PFSK-1 (cell line): ENCODE results near the gene ARFGEF2.

Experiments used
- FOXP2 ChIP-seq: optimal IDR thresholded peaks from 2 replicates; pipeline ENCODE3; 2011; ENCODE audit warnings: borderline replicate concordance, control low read depth, inconsistent platforms; ENCODE audit not compliant: insufficient read depth; ENCODE audit errors: extremely low read length, extremely low read depth
- POLR2AphosphoS5 ChIP-seq: IDR thresholded peaks from 2 replicates; pipeline ENCODE4 v1.6.1; 2012; ENCODE audit warnings: low read depth, mild to moderate bottlenecking, control low read depth, low read length, moderate library complexity
- REST ChIP-seq, 2 experiments: IDR thresholded peaks; 2 replicates each; pipeline versions ENCODE4 v1.6.1 to v1.8.0; 2011 to 2012; ENCODE audit warnings: low read depth in 2 of 2, low read length in 2 of 2, control low read depth in 1 of 2, inconsistent platforms in 1 of 2, mild to moderate bottlenecking in 1 of 2, moderate library complexity in 1 of 2; ENCODE audit not compliant: insufficient read depth in 1 of 2
- SIN3A ChIP-seq: IDR thresholded peaks from 2 replicates; pipeline ENCODE4 v1.6.1; 2012; ENCODE audit warnings: mild to moderate bottlenecking, low read length, moderate library complexity, borderline replicate concordance; ENCODE audit not compliant: insufficient read depth
- TAF1 ChIP-seq: IDR thresholded peaks from 2 replicates; pipeline ENCODE4 v1.6.1; 2012; ENCODE audit warnings: low read length, control low read depth, borderline replicate concordance; ENCODE audit not compliant: insufficient read depth

The ARFGEF2 gene

DNA sequence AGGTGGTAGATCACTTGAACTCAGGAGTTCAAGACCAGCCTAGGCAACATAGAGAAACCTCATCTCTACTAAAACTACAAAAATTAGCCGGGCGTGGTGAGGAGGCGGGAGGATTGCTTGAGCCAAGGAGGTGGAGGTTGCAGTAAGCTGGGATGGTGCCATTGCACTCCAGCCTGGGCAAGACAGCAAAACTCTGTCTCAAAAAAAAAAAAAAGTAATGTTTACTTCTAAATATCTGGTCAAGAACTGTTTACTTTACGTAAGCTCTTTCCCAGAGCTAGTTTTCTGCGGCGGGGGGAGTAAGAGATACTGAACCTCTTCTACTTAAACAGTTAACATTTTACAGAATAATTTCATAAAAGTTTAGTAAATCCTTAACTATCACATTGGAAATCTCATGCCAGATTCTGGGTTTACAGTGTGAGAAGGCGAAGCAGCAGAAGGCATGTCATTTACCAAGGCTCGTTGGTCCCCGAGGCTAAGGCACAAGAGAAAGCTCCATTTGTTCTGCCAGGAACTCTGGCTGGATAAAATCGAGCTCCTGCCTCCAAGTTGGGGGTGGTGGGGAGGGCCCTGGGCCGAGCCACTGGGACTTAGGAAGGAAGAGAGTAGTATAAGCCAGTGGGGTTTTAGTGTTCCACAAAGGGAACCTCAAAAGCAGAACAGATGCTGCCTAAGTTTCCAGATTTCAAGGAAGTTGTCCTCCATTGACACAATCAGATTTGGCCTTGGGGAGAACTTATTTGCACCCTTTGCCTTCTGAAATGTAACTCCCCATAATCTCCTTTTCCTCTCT, 41.7 kb downstream of the ARFGEF2 start:
- TF ChIP-seq TAF1: no peak
- TF ChIP-seq SIN3A: no peak
- TF ChIP-seq POLR2AphosphoS5: no peak
- TF ChIP-seq REST (IDR thresholded peaks at IDR 0.05; ENCODE audit: insufficient read depth in 1 of 2, low read depth in 2 of 2, low read length in 2 of 2): no peak
- no peak for TF ChIP-seq FOXP2

- no peak for TF ChIP-seq REST (IDR thresholded peaks at IDR 0.05; ENCODE audit: insufficient read depth in 1 of 2, low read depth in 2 of 2, low read length in 2 of 2)
- TF ChIP-seq TAF1: no peak
- no peak for TF ChIP-seq POLR2AphosphoS5
- no peak for TF ChIP-seq SIN3A
- TF ChIP-seq FOXP2: no peak
Measured at GRCh38 chr20:48965189-48965910, 43.8 kb downstream of the ARFGEF2 start.

GRCh38 chr20:48970681-48971365, 49.3 kb downstream of the ARFGEF2 start:
- TF ChIP-seq SIN3A: no peak
- TF ChIP-seq TAF1: no peak
- no peak for TF ChIP-seq REST (IDR thresholded peaks at IDR 0.05; ENCODE audit: insufficient read depth in 1 of 2, low read depth in 2 of 2, low read length in 2 of 2)
- TF ChIP-seq FOXP2: no peak
- no peak for TF ChIP-seq POLR2AphosphoS5

DNA sequence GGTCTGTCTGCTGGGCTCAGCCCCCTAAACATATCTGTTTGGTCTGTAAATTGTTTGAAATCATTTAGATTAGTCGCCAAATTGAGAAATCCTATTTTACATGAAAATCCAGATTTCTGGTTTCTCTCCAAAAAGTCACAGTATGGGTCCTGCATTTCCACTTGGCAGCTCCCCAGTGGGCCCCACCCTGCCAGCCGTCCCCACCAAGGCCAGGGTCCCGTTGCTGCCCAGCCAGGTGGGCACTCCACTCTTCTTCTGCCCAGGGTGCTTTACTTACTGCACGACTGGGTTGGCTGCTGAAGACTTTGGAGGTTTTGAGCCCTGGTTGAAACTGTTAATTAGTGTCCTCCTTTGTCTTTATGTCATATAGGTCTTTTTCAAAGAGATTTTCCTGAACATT, 50.4 kb downstream of the ARFGEF2 start:
- no peak for TF ChIP-seq TAF1

GRCh38 chr20:48972816-48973215, 51.3 kb downstream of the ARFGEF2 start:
- TF ChIP-seq FOXP2: no peak
- no peak for TF ChIP-seq REST (IDR thresholded peaks at IDR 0.05; ENCODE audit: insufficient read depth in 1 of 2, low read depth in 2 of 2, low read length in 2 of 2)
- no peak for TF ChIP-seq SIN3A
- TF ChIP-seq POLR2AphosphoS5: no peak
- no peak for TF ChIP-seq TAF1
